ENCODE results near the gene FN3KRP. TPM values are rescaled to one million over a fixed set of nuclear protein-coding genes. Genes with fewer than 3 reads are reported as not detected.

FN3KRP gene
- total and polyA plus RNA-seq, 2 of the 13 experiments (the other 11 are each of a cell fraction or from before 2014, with no cell fraction given): 22.4 to 28.2 TPM

- TF ChIP-seq CSRNP1 (CRISPR knock-in tag; IDR thresholded peaks at IDR 0.05): no peak
- no peak for TF ChIP-seq KLF15 (CRISPR knock-in tag; IDR thresholded peaks at IDR 0.05; ENCODE audit: borderline replicate concordance)
- peak; percentile 20; the same call in 1 of the 2 replicates for TF ChIP-seq ZNF7 (CRISPR knock-in tag; IDR thresholded peaks at IDR 0.05)
- TF ChIP-seq DRAP1 (CRISPR knock-in tag; IDR thresholded peaks at IDR 0.05): 0 out of 2 replicates have a peak, but pooled peaks have one; percentile 40
These were observed 24.6 kb downstream of the FN3KRP start (continued) for GRCh38 chr17:82740906-82741759.

GRCh38 chr17:82743344-82744219, 27.1 kb downstream of the FN3KRP start:
- H3K4me2 ChIP-seq (ENCODE audit: low read depth, low read length): no peak overlapping the region
- no TSS peak for BruUV-seq (replicated peaks)
- intact Hi-C loops (cut with micrococcal nuclease; ENCODE audit: unreplicated experiment) (no loop called here), in situ Hi-C loops (cut with HindIII; ENCODE audit: extremely low pct_ligation_motif_present, low pct_unique_long_range_greater_than_20kb) (no loop called here)
- H3K27me3 ChIP-seq (ENCODE audit: control insufficient read depth in 1 of 2, insufficient read depth in 2 of 2, low read length in 2 of 2): no peaks in the 10 kb centered on the region
- peaks cover 34% of the 10 kb centered on the region for H3K4me1 ChIP-seq (ENCODE audit: insufficient read depth, low read length)
- no peak overlapping the region for H3K9ac ChIP-seq (ENCODE audit: insufficient read depth, low read depth, low read length)
- ATAC-seq: no peak
- H4K20me1 ChIP-seq (ENCODE audit: insufficient read depth, low read length): no peaks in the 10 kb centered on the region
- H3K36me3 ChIP-seq (replicated peaks in 1 of 2; ENCODE audit: control insufficient read depth in 1 of 2, insufficient read depth in 2 of 2, low read length in 2 of 2): peaks cover 19 to 40% of the 10 kb centered on the region in 2 experiments
- WGBS (ENCODE audit: low lambda C conversion rate): 95% methylated on average over 14 of the region's 16 CpGs
- POLR2A ChIA-PET: interaction anchor here (0.8 kb wide), 1 partner anchor 32 kb away, joined by 3 read pairs; no protein-coding TSS in a partner anchor
- no peak overlapping the region for H3K27ac ChIP-seq (ENCODE audit: extremely low read length, insufficient read depth, low read length)
- no peak for DNase-seq (ENCODE audit: low spot score)
- FAIRE-seq: no peak
- H2AFZ ChIP-seq (ENCODE audit: low read length): no peak overlapping the region
- no peak overlapping the region for H3K4me3 ChIP-seq (replicated peaks in 1 of 3; ENCODE audit: insufficient read depth in 1 of 3, low read depth in 2 of 3, low read length in 3 of 3)
- peaks cover 17% of the 10 kb centered on the region for H3K9me3 ChIP-seq (ENCODE audit: low read length)
- H3K79me2 ChIP-seq (ENCODE audit: insufficient read depth, low read length): peaks cover 3% of the 10 kb centered on the region
- CTCF ChIA-PET (ENCODE audit: low intra/inter-chr PET ratio, low total read pairs): no interaction called here
- TF ChIP-seq NFKB2 (CRISPR knock-in tag; IDR thresholded peaks at IDR 0.05; ENCODE audit: borderline replicate concordance) (0 out of 2 replicates have a peak, but pooled peaks have one; percentile 19), RARA (CRISPR knock-in tag; IDR thresholded peaks at IDR 0.05) (no peak), ZNF234 (CRISPR knock-in tag; conservative IDR thresholded peaks at IDR 0.05) (peak; percentile 48; the same call in 1 of the 2 replicates), ARNT2 (CRISPR knock-in tag; IDR thresholded peaks at IDR 0.05; ENCODE audit: low read depth) (no peak), FOXO1 (CRISPR knock-in tag; IDR thresholded peaks at IDR 0.05) (no peak), HNF1B (CRISPR knock-in tag; IDR thresholded peaks at IDR 0.05) (0 out of 2 replicates have a peak, but pooled peaks have one; percentile 16), POLR2G (IDR thresholded peaks at IDR 0.05; ENCODE audit: low read depth, low read length) (no peak), PRDM4 (CRISPR knock-in tag; IDR thresholded peaks at IDR 0.05; ENCODE audit: borderline replicate concordance) (no peak), TBX2 (CRISPR knock-in tag; IDR thresholded peaks at IDR 0.05; ENCODE audit: borderline replicate concordance) (0 out of 2 replicates have a peak, but pooled peaks have one; percentile 13)
